Measurements from ENCODE around the gene DIAPH2.
"Not testable (repeated sequence)": the region's sequence is repeated elsewhere in the genome, so short reads cannot be mapped to it uniquely, and the experiment has no call there.

The DIAPH2 gene

GRCh38 chrX:96841325-96841724 is 156.7 kb downstream of the DIAPH2 start:
- TF ChIP-seq, protein P1, sequence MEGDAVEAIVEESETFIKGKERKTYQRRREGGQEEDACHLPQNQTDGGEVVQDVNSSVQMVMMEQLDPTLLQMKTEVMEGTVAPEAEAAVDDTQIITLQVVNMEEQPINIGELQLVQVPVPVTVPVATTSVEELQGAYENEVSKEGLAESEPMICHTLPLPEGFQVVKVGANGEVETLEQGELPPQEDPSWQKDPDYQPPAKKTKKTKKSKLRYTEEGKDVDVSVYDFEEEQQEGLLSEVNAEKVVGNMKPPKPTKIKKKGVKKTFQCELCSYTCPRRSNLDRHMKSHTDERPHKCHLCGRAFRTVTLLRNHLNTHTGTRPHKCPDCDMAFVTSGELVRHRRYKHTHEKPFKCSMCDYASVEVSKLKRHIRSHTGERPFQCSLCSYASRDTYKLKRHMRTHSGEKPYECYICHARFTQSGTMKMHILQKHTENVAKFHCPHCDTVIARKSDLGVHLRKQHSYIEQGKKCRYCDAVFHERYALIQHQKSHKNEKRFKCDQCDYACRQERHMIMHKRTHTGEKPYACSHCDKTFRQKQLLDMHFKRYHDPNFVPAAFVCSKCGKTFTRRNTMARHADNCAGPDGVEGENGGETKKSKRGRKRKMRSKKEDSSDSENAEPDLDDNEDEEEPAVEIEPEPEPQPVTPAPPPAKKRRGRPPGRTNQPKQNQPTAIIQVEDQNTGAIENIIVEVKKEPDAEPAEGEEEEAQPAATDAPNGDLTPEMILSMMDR (IDR thresholded peaks at IDR 0.05) = no peak
- no peak overlapping the region for H3K27ac ChIP-seq
- no peaks in the 10 kb centered on the region for H3K36me3 ChIP-seq
- intact Hi-C loops (cut with DNase I; ENCODE audit: low total_unique reads) = no loop called here
- no peak overlapping the region for H3K4me3 ChIP-seq
- peaks cover 0 to 9% (median 0%) of the 10 kb centered on the region in 4 donors for H3K4me1 ChIP-seq
- DNase-seq = no peak
- H3K27me3 ChIP-seq = no peaks in the 10 kb centered on the region
- H3K9me3 ChIP-seq = no peaks in the 10 kb centered on the region

DNA sequence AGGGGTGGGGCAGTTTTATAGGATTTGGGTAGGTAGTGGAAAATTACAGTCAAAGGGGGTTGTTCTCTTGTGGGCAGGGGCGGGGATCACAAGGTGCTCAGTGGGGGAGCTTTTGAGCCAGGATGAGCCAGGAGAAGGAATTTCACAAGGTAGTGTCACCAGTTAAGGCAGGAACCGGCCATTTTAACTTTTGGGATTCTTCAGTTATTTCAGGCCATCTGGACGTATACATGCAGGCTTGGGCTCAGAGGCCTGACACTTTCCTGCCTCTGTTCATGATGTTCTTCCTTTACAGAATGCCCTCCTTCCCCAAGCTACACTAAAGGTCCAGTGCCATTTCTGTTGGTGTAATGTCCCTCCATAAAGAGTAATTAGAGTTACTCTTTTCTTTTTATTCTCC is 157.2 kb downstream of the DIAPH2 start:
- H3K4me1 ChIP-seq; H3K9me3 ChIP-seq; H3K36me3 ChIP-seq; H3K27ac ChIP-seq; DNase-seq; H3K4me3 ChIP-seq; intact Hi-C loops (cut with DNase I; ENCODE audit: low total_unique reads); H3K27me3 ChIP-seq: not testable (repeated sequence)

DNA sequence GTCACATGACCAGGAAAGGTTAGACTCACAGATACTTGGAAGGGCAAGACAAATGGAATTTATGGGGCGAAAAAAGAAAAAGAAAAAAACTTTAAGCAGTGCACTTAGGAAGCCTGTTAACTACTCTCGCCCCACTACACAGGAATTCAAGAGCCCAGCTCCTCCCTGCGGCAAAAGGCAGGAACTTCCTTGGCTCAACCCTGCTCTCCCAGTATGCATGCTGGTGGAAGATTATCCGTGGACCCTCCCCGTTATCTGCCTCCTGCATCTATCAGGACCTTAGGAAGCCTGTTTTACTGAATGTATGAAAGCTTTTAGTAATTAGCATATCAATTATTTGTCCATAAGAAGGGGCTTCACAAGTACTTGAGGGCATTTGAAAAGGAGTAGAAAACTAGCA is 158.9 kb downstream of the DIAPH2 start:
- TF ChIP-seq, protein P1 (IDR thresholded peaks at IDR 0.05) = no peak
- no peaks in the 10 kb centered on the region for H3K27me3 ChIP-seq

DNA sequence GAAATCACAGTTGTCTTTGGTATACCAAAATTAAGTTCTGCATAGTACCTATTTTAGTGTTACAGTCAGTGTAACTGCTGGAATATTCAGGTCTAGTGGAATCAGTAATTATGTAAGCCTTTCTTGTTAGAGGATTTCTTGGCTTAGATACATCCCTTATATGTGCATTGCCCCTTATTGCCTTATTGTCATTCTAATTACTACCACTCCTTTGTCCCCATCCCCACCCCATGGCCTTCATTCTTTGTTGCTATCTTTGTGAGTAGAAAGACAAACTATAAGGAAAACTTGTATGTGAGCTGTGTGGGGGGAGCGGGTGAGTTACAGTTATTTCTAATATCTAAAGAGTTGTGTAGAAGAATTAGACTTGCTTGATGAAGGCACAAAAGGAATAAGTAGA is 162.2 kb downstream of the DIAPH2 start:
- no peak overlapping the region for H3K27ac ChIP-seq
- TF ChIP-seq, protein P1 (IDR thresholded peaks at IDR 0.05) = no peak
- no peak for DNase-seq
- H3K9me3 ChIP-seq = no peaks in the 10 kb centered on the region
- H3K36me3 ChIP-seq = no peaks in the 10 kb centered on the region
- no peaks in the 10 kb centered on the region for H3K4me1 ChIP-seq
- intact Hi-C loops (cut with DNase I; ENCODE audit: low total_unique reads) = no loop called here
- H3K4me3 ChIP-seq = no peak overlapping the region
- no peaks in the 10 kb centered on the region for H3K27me3 ChIP-seq

More for the DNA sequence above, 158.9 kb downstream of the DIAPH2 start:
- Histone ChIP-seq H3K4me1 (peaks cover 0 to 2% (median 0%) of the 10 kb centered on the region in 4 donors), H3K9me3 (no peaks in the 10 kb centered on the region), H3K36me3 (no peaks in the 10 kb centered on the region), H3K4me3 (no peak overlapping the region), H3K27ac (no peak overlapping the region)
- intact Hi-C loops (cut with DNase I; ENCODE audit: low total_unique reads) = no loop called here
- no peak for DNase-seq

- DNase-seq; H3K4me3 ChIP-seq; H3K9me3 ChIP-seq; intact Hi-C loops (cut with DNase I; ENCODE audit: low total_unique reads); H3K36me3 ChIP-seq; H3K27ac ChIP-seq; H3K4me1 ChIP-seq; H3K27me3 ChIP-seq: not testable (repeated sequence)
Measured at GRCh38 chrX:96859422-96859821, 174.8 kb downstream of the DIAPH2 start.

GRCh38 chrX:96861218-96861617 is 176.6 kb downstream of the DIAPH2 start:
- Histone ChIP-seq H3K27me3 (no peaks in the 10 kb centered on the region), H3K4me3 (no peak overlapping the region), H3K36me3 (no peaks in the 10 kb centered on the region), H3K27ac (no peak overlapping the region), H3K4me1 (peaks cover 0 to 9% (median 0%) of the 10 kb centered on the region in 4 donors), H3K9me3 (no peaks in the 10 kb centered on the region)
- TF ChIP-seq, protein P1 (IDR thresholded peaks at IDR 0.05) = no peak
- DNase-seq = no peak
- intact Hi-C loops (cut with DNase I; ENCODE audit: low total_unique reads) = no loop called here

- H3K36me3 ChIP-seq = no peaks in the 10 kb centered on the region
- TF ChIP-seq, protein P1 (IDR thresholded peaks at IDR 0.05) = no peak
Measured at GRCh38 chrX:96861661-96862060, 177.0 kb downstream of the DIAPH2 start.

More at GRCh38 chrX:96861661-96862060, 177.0 kb downstream of the DIAPH2 start:
- intact Hi-C loops (cut with DNase I; ENCODE audit: low total_unique reads) = no loop called here
- Histone ChIP-seq H3K4me3 (no peak overlapping the region), H3K27me3 (no peaks in the 10 kb centered on the region), H3K27ac (no peak overlapping the region), H3K9me3 (no peaks in the 10 kb centered on the region), H3K4me1 (peaks cover 0 to 9% (median 0%) of the 10 kb centered on the region in 4 donors)
- no peak for DNase-seq
